ENCODE results near the gene ZNF217. TPM values are rescaled to one million over a fixed set of nuclear protein-coding genes. Genes with fewer than 3 reads are reported as not detected.
A peak's percentile ranks its signal among the peaks of the same experiment; 100 is the strongest.
"Not testable (repeated sequence)": the region's sequence is repeated elsewhere in the genome, so short reads cannot be mapped to it uniquely, and the experiment has no call there.

Gene ZNF217
- total RNA-seq, 4 donors from 2014 or later = 18.0 to 42.8 (median 27.8) TPM

GRCh38 chr20:53617791-53618489 lies 24.3 kb upstream of the ZNF217 start:
- intact Hi-C loops (cut with DNase I) = no loop called here
- H3K4me3 ChIP-seq (replicated peaks in 1 of 3) = no peak overlapping the region
- H3K27me3 ChIP-seq = no peaks in the 10 kb centered on the region
- no peak for DNase-seq
- WGBS, 2 donors = 92 to 94% methylated on average over 10 of the region's 10 CpGs
- H3K27ac ChIP-seq = no peak overlapping the region
- peaks cover 16 to 23% of the 10 kb centered on the region in 2 donors for H3K4me1 ChIP-seq
- TF ChIP-seq CTCF (IDR thresholded peaks at IDR 0.05) (no peak), POLR2A (IDR thresholded peaks at IDR 0.05) (no peak)
- H3K36me3 ChIP-seq = no peaks in the 10 kb centered on the region
- no peaks in the 10 kb centered on the region for H3K9me3 ChIP-seq

GRCh38 chr20:53616489-53616888 lies 22.9 kb upstream of the ZNF217 start:
- H3K4me1 ChIP-seq = peaks cover 2 to 11% of the 10 kb centered on the region in 2 donors
- intact Hi-C loops (cut with DNase I); DNase-seq; H3K4me3 ChIP-seq (replicated peaks in 1 of 3); H3K27me3 ChIP-seq; H3K36me3 ChIP-seq; H3K27ac ChIP-seq; H3K9me3 ChIP-seq: not testable (repeated sequence)
- 95% methylated on average over 6 of the region's 6 CpGs for WGBS, 2 donors

- Histone ChIP-seq H3K27me3 (no peaks in the 10 kb centered on the region), H3K36me3 (no peaks in the 10 kb centered on the region), H3K4me1 (peaks cover 0 to 7% of the 10 kb centered on the region in 2 donors), H3K4me3 (replicated peaks in 1 of 3) (no peak overlapping the region), H3K9me3 (no peaks in the 10 kb centered on the region), H3K27ac (no peak overlapping the region)
- no peak for DNase-seq
- intact Hi-C loops (cut with DNase I) = no loop called here
- TF ChIP-seq CTCF (IDR thresholded peaks at IDR 0.05) = no peak
- TF ChIP-seq POLR2A (IDR thresholded peaks at IDR 0.05) = no peak
Measured at GRCh38 chr20:53613748-53614147, 20.1 kb upstream of the ZNF217 start.

- H3K4me1 ChIP-seq; DNase-seq; H3K27me3 ChIP-seq; H3K36me3 ChIP-seq; intact Hi-C loops (cut with DNase I); H3K4me3 ChIP-seq (replicated peaks in 1 of 3); H3K9me3 ChIP-seq: not testable (repeated sequence)
- 91 to 93% methylated on average over 8 of the region's 8 CpGs for WGBS, 2 donors
- peak overlapping the region in 1 of 3 donors; percentile 17 for H3K27ac ChIP-seq
Measured at GRCh38 chr20:53612289-53612688, 18.6 kb upstream of the ZNF217 start.

GRCh38 chr20:53611449-53611894 lies 17.8 kb upstream of the ZNF217 start:
- H3K27me3 ChIP-seq = no peaks in the 10 kb centered on the region
- TF ChIP-seq CTCF (IDR thresholded peaks at IDR 0.05) = no peak
- no peak for TF ChIP-seq POLR2A (IDR thresholded peaks at IDR 0.05)
- H3K4me1 ChIP-seq = peaks cover 0 to 9% of the 10 kb centered on the region in 2 donors
- H3K9me3 ChIP-seq = no peaks in the 10 kb centered on the region
- intact Hi-C loops (cut with DNase I) = no loop called here
- no peaks in the 10 kb centered on the region for H3K36me3 ChIP-seq
- H3K4me3 ChIP-seq (replicated peaks in 1 of 3) = no peak overlapping the region
- 38 to 40% methylated on average over 8 of the region's 8 CpGs for WGBS, 2 donors
- H3K27ac ChIP-seq = peak overlapping the region in 1 of 3 donors; percentile 17
- DNase-seq = peak in 1 of 2 donors; percentile 30

Measured in thyroid gland (tissue), 4 donors.